ENCODE results near the gene SNAP25. TPM values are rescaled to one million over a fixed set of nuclear protein-coding genes. Genes with fewer than 3 reads are reported as not detected.

The SNAP25 gene
- total RNA-seq, 1 experiment from 2014 or later = not detected

- H3K27ac ChIP-seq (ENCODE audit: low read length) = no peak overlapping the region
- no peak overlapping the region for H3K9ac ChIP-seq (ENCODE audit: low read length)
- ATAC-seq (no peak), DNase-seq (no peak)
- H3K9me3 ChIP-seq (ENCODE audit: low read length) = no peaks in the 10 kb centered on the region
- no peaks in the 10 kb centered on the region for H4K20me1 ChIP-seq (ENCODE audit: low read length)
- no peak overlapping the region for H3K4me3 ChIP-seq (ENCODE audit: low read length)
- no peaks in the 10 kb centered on the region for H3K9me2 ChIP-seq (replicated peaks; ENCODE audit: low read length)
- no peaks in the 10 kb centered on the region for H3K4me1 ChIP-seq (ENCODE audit: insufficient read depth, low read length)
- CTCF ChIA-PET = no interaction called here
- H3F3A ChIP-seq (ENCODE audit: low read length, unreplicated experiment) = no peaks in the 10 kb centered on the region
- no peak overlapping the region for H3K4me2 ChIP-seq (ENCODE audit: low read length)
- TF ChIP-seq EZH2 (IDR thresholded peaks at IDR 0.05; ENCODE audit: low read length, unreplicated experiment) = no peak
- no peak for TF ChIP-seq EZH2phosphoT487 (IDR thresholded peaks at IDR 0.05; ENCODE audit: borderline replicate concordance, low read length)
- TF ChIP-seq CTCF (conservative IDR thresholded peaks at IDR 0.05; ENCODE audit: low read depth, low read length) = no peak
- intact Hi-C loops (cut with micrococcal nuclease) = no loop called here
- H3K36me3 ChIP-seq (ENCODE audit: low read depth, low read length) = no peaks in the 10 kb centered on the region
- H2AFZ ChIP-seq (ENCODE audit: low read length) = no peak overlapping the region
- no peaks in the 10 kb centered on the region for H3K79me2 ChIP-seq (ENCODE audit: low read length)
- no TSS peak for BruUV-seq (replicated peaks)
- POLR2A ChIA-PET (ENCODE audit: unreplicated experiment) = no interaction called here
- H3K27me3 ChIP-seq (ENCODE audit: low read length) = peaks cover 34% of the 10 kb centered on the region
These were observed 1.5 kb downstream of the SNAP25 start for GRCh38 chr20:10219993-10220750.

- peaks cover 35% of the 10 kb centered on the region for H3K27me3 ChIP-seq (ENCODE audit: low read length)
- no peaks in the 10 kb centered on the region for H4K20me1 ChIP-seq (ENCODE audit: low read length)
- no peak overlapping the region for H3K4me3 ChIP-seq (ENCODE audit: low read length)
- no peak overlapping the region for H3K27ac ChIP-seq (ENCODE audit: low read length)
- DNase-seq (no peak), ATAC-seq (no peak)
- no peak overlapping the region for H3K9ac ChIP-seq (ENCODE audit: low read length)
- H3K9me3 ChIP-seq (ENCODE audit: low read length) = no peaks in the 10 kb centered on the region
- no peaks in the 10 kb centered on the region for H3F3A ChIP-seq (ENCODE audit: low read length, unreplicated experiment)
- no peaks in the 10 kb centered on the region for H3K4me1 ChIP-seq (ENCODE audit: insufficient read depth, low read length)
- H3K9me2 ChIP-seq (replicated peaks; ENCODE audit: low read length) = no peaks in the 10 kb centered on the region
- BruUV-seq (replicated peaks) = no TSS peak
- TF ChIP-seq EZH2phosphoT487 (IDR thresholded peaks at IDR 0.05; ENCODE audit: borderline replicate concordance, low read length) = no peak
- no peak for TF ChIP-seq CTCF (conservative IDR thresholded peaks at IDR 0.05; ENCODE audit: low read depth, low read length)
- no peak for TF ChIP-seq EZH2 (IDR thresholded peaks at IDR 0.05; ENCODE audit: low read length, unreplicated experiment)
- H3K4me2 ChIP-seq (ENCODE audit: low read length) = no peak overlapping the region
- no peaks in the 10 kb centered on the region for H3K79me2 ChIP-seq (ENCODE audit: low read length)
- ChIA-PET CTCF (no interaction called here), POLR2A (ENCODE audit: unreplicated experiment) (no interaction called here)
- H2AFZ ChIP-seq (ENCODE audit: low read length) = no peak overlapping the region
- intact Hi-C loops (cut with micrococcal nuclease) = no loop called here
- H3K36me3 ChIP-seq (ENCODE audit: low read depth, low read length) = no peaks in the 10 kb centered on the region
These were observed 2.4 kb downstream of the SNAP25 start for GRCh38 chr20:10221021-10221420.

DNA sequence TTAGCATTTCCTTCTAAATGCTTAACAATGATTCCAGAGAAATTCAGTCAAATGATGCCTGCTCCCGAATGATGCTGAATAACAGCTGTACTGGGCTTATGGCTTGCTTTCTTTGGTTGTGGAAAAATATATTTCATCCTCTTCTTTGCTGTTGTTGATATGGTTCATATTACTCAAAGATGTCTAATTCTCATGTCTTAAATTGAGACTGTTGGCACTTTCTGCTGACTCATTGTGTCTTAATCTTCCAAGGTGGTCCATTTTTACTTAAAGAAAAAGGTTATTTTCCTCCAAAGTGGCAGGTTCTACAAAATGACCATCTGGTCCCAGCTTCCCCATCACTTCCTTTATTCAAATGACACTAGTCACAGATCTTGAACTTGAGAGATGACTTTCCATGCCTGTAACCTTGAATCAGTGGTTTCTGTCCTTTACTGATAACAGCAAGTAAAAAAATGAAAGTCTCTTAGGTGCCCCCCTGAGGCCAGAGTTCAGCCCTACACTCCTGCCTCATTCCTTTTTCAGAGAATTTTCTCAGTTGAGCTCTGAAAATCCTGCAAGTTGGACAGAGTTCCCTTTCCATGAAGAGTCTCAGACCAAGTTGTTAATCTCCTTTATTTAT, 6.9 kb downstream of the SNAP25 start:
- ChIA-PET POLR2A (ENCODE audit: unreplicated experiment) (no interaction called here), CTCF (interaction anchor here (1.0 kb wide), 2 partner anchors 247 to 607 kb away, joined by 3 to 6 read pairs; no protein-coding TSS in a partner anchor)
- H3K27ac ChIP-seq (ENCODE audit: low read length) = no peak overlapping the region
- H4K20me1 ChIP-seq (ENCODE audit: low read length) = no peaks in the 10 kb centered on the region
- peaks cover 74% of the 10 kb centered on the region for H3K27me3 ChIP-seq (ENCODE audit: low read length)
- no peak overlapping the region for H2AFZ ChIP-seq (ENCODE audit: low read length)
- H3F3A ChIP-seq (ENCODE audit: low read length, unreplicated experiment) = no peaks in the 10 kb centered on the region
- no peak overlapping the region for H3K4me3 ChIP-seq (ENCODE audit: low read length)
- H3K9me3 ChIP-seq (ENCODE audit: low read length) = no peaks in the 10 kb centered on the region
- peak; percentile 23 for DNase-seq
- no peaks in the 10 kb centered on the region for H3K79me2 ChIP-seq (ENCODE audit: low read length)
- TF ChIP-seq EZH2 (IDR thresholded peaks at IDR 0.05; ENCODE audit: low read length, unreplicated experiment) (no peak), CTCF (conservative IDR thresholded peaks at IDR 0.05; ENCODE audit: low read depth, low read length) (peak; percentile 54), EZH2phosphoT487 (IDR thresholded peaks at IDR 0.05; ENCODE audit: borderline replicate concordance, low read length) (no peak)
- no peak overlapping the region for H3K9ac ChIP-seq (ENCODE audit: low read length)
- no peaks in the 10 kb centered on the region for H3K36me3 ChIP-seq (ENCODE audit: low read depth, low read length)
- H3K4me2 ChIP-seq (ENCODE audit: low read length) = no peak overlapping the region
- ATAC-seq = no peak
- intact Hi-C loops (cut with micrococcal nuclease) = loop anchor here (2.0 kb wide), 1 partner anchor 247 kb away; no protein-coding TSS in a partner anchor
- H3K9me2 ChIP-seq (replicated peaks; ENCODE audit: low read length) = no peaks in the 10 kb centered on the region
- no TSS peak for BruUV-seq (replicated peaks)
- no peaks in the 10 kb centered on the region for H3K4me1 ChIP-seq (ENCODE audit: insufficient read depth, low read length)
